ENCODE measurements around the gene DHRS13.
"Not testable (repeated sequence)": the region's sequence is repeated elsewhere in the genome, so short reads cannot be mapped to it uniquely, and the experiment has no call there.

The DHRS13 gene

GRCh38 chr17:28903546-28903841, 615 bp upstream of the DHRS13 start:
- not testable (repeated sequence) for DNase-seq (ENCODE audit: low read depth in 2 of 2)

GRCh38 chr17:28901866-28902818, 737 bp downstream of the DHRS13 start:
- peak in 1 of 2 donors; percentile 18 for DNase-seq (ENCODE audit: low read depth in 2 of 2)

- no peak for DNase-seq (ENCODE audit: low read depth in 2 of 2)
Observed at GRCh38 chr17:28900986-28901726, 1.7 kb downstream of the DHRS13 start.

GRCh38 chr17:28899212-28899815, 3.6 kb downstream of the DHRS13 start:
- DNase-seq (ENCODE audit: low read depth in 2 of 2), result no peak

GRCh38 chr17:28898527-28898955, 4.3 kb downstream of the DHRS13 start:
- DNase-seq (ENCODE audit: low read depth in 2 of 2), result no peak

GRCh38 chr17:28897769-28898526, 4.9 kb downstream of the DHRS13 start:
- peak in 1 of 2 donors; percentile 6 for DNase-seq (ENCODE audit: low read depth in 2 of 2)

- DNase-seq (ENCODE audit: low read depth in 2 of 2), result peak; percentile 28 to 31
Observed at GRCh38 chr17:28896884-28897768, 5.8 kb downstream of the DHRS13 start, which contains the start of gene FLOT2. TSS of gene FLOT2 (minus strand) at chr17:28897733. CDS start at chr17:28897574, 159 bp downstream.

GRCh38 chr17:28896491-28896883, 6.4 kb downstream of the DHRS13 start:
- DNase-seq (ENCODE audit: low read depth in 2 of 2), result no peak

- DNase-seq (ENCODE audit: low read depth in 2 of 2), result no peak
Observed at GRCh38 chr17:28895794-28896447, 7.0 kb downstream of the DHRS13 start.

- not testable (repeated sequence) for DNase-seq (ENCODE audit: low read depth in 2 of 2)
Observed at GRCh38 chr17:28893248-28894183, 9.4 kb downstream of the DHRS13 start.

GRCh38 chr17:28892024-28892423, 10.9 kb downstream of the DHRS13 start:
- no peak for DNase-seq (ENCODE audit: low read depth in 2 of 2)

GRCh38 chr17:28891201-28891600, 11.7 kb downstream of the DHRS13 start:
- DNase-seq (ENCODE audit: low read depth in 2 of 2), result no peak

GRCh38 chr17:28889996-28890395, 12.9 kb downstream of the DHRS13 start:
- DNase-seq (ENCODE audit: low read depth in 2 of 2), result no peak

- DNase-seq (ENCODE audit: low read depth in 2 of 2), result no peak
Observed at GRCh38 chr17:28888832-28889231, 14.0 kb downstream of the DHRS13 start.

- no peak for DNase-seq (ENCODE audit: low read depth in 2 of 2)
Observed at GRCh38 chr17:28887871-28888471, 14.9 kb downstream of the DHRS13 start.

GRCh38 chr17:28885951-28886350, 16.9 kb downstream of the DHRS13 start:
- DNase-seq (ENCODE audit: low read depth in 2 of 2), result no peak

- DNase-seq (ENCODE audit: low read depth in 2 of 2), result no peak
Observed at GRCh38 chr17:28885363-28885762, 17.5 kb downstream of the DHRS13 start.

- DNase-seq (ENCODE audit: low read depth in 2 of 2), result no peak
Observed at GRCh38 chr17:28883967-28884702, 18.7 kb downstream of the DHRS13 start.

Measured in activated CD8-positive, alpha-beta memory T cell treated with anti-CD3 and anti-CD28 coated beads for 4 hours (primary cell).